Gastrocnemius medialis (tissue), 4 donors: ENCODE data around the gene PARVA. TPM values are rescaled to one million over a fixed set of nuclear protein-coding genes. Genes with fewer than 3 reads are reported as not detected.

Experiments used
- ATAC-seq, 2 donors: fragments of 150-250 bp; one replicate each; pipeline ENCODE4 v1.9.1; 2016
- DNase-seq, 2 donors: peaks; one replicate each; pipeline ENCODE4 v3.0.0-alpha.2; 2019
- H3K27ac ChIP-seq, 4 donors: fragments of 200-600 bp; sonication (generic); 1 replicate in 1 of 4; 2 replicates in 3 of 4; pipeline ENCODE4 v1.5.1; 2016 to 2018; ENCODE audit warnings: mild to moderate bottlenecking in 2 of 4, moderate library complexity in 1 of 4
- H3K27me3 ChIP-seq, 3 donors: fragments of 200-600 bp; sonication (generic) in 2 of 3; 1 replicate in 1 of 3; 2 replicates in 2 of 3; pipeline versions ENCODE4 v1.5.1 to v1.6.0; 2016 to 2019; ENCODE audit warnings: mild to moderate bottlenecking in 1 of 3, moderate library complexity in 1 of 3
- H3K36me3 ChIP-seq, 2 donors: fragments of 200-600 bp; sonication (generic) in 1 of 2; one replicate each; pipeline ENCODE4 v1.5.1; 2017 to 2018
- H3K4me1 ChIP-seq, 2 donors: fragments of 200-600 bp; sonication (generic) in 1 of 2; one replicate each; pipeline ENCODE4 v1.5.1; 2016 to 2017; ENCODE audit warnings: mild to moderate bottlenecking in 2 of 2
- H3K4me3 ChIP-seq, 4 donors: fragments of 200-600 bp; sonication (generic) in 3 of 4; 1 replicate in 1 of 4; 2 replicates in 3 of 4; pipeline ENCODE4 v1.5.1; 2016 to 2019; ENCODE audit warnings: mild to moderate bottlenecking in 2 of 4
- H3K9me3 ChIP-seq, 3 donors: fragments of 200-600 bp; sonication (generic) in 2 of 3; 1 replicate in 1 of 3; 2 replicates in 2 of 3; pipeline ENCODE4 v1.5.1; 2016 to 2019
- POLR2A ChIP-seq, 2 donors: fragments of 450-650 bp; IDR thresholded peaks; one replicate each; pipeline ENCODE4 v1.6.1; 2017; ENCODE audit warnings: antibody characterized with exemption in 2 of 2, mild to moderate bottlenecking in 2 of 2, moderate library complexity in 2 of 2
- in situ Hi-C, 4 donors: fragments of 200-750 bp; cut with MboI; loops; one replicate each; pipeline versions ENCODE4 v1.15.0 to v1.8.0; 2017; ENCODE audit warnings: low sequenced_read_pairs in 4 of 4
- intact Hi-C: fragments of 100-400 bp; cut with DNase I; formaldehyde crosslinking; loops from one replicate; pipeline ENCODE4 v1.15.1; 2023; ENCODE audit warnings: low total_unique reads
- total RNA-seq, 4 donors: library from RNA; depleted of rRNA; stranded (reverse); fragments of >200 nt; gene quantifications; one replicate each; pipeline versions ENCODE4 v1.1.0 to v1.2.3, GENCODE V29; 2016
- TF ChIP-seq, protein P1 (sequence below), 5 experiments: fragments of 450-650 bp in 3 of 5; fragments of 200-600 bp in 2 of 5; sonication (generic) in 2 of 5; IDR thresholded peaks in 4 of 5; conservative IDR thresholded peaks in 1 of 5; 1 replicate in 4 of 5; 2 replicates in 1 of 5; pipeline ENCODE4 v1.5.1; 2016 to 2019; ENCODE audit warnings: antibody characterized with exemption in 5 of 5, mild to moderate bottlenecking in 3 of 5, moderate library complexity in 3 of 5

PARVA gene
- total RNA-seq, 4 donors from 2014 or later: 4.4 to 9.7 (median 8.4) TPM

DNA sequence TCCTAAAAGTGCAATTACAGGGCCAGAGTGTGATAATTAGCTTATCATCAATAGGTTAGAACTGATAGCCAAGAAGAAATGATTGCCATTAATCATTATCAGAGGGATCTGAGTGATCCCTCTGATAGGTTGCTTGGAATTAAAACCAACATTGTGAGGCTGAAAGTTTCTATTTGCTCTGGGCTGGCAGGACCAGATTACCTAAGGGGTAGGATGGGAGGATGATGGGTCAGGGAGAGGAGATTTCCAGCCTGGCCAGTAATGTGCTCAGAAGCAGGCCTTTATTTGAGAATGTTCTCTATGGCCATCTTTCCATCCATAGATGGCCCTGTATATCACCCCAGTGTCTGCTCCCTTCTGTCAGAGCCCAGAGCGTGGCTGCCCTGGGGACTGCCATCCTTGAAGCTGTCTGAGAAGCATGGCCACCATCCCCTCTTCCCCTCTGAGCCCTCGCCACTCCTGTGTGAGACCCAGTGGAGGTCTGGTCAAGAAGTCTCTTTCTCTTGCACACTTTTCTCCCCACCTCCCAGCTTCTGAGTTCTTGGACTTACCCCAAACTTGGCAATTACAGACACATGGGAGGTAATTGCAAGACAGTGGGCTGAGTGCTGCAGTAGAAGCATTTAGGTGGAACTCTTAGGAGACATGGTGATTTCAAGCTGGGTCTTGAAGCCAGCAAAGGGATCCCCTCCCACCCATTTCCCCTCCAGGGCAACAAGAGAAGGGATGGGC lies 11.7 kb downstream of the PARVA start:
- intact Hi-C loops (no loop called here), in situ Hi-C loops (no loop called here)
- no peak overlapping the region for H3K27ac ChIP-seq
- no peaks in the 10 kb centered on the region for H3K9me3 ChIP-seq
- H3K4me1 ChIP-seq: peaks cover 4 to 12% of the 10 kb centered on the region in 2 donors
- no peaks in the 10 kb centered on the region for H3K36me3 ChIP-seq
- no peak overlapping the region for H3K4me3 ChIP-seq
- DNase-seq: no peak
- TF ChIP-seq, protein P1, sequence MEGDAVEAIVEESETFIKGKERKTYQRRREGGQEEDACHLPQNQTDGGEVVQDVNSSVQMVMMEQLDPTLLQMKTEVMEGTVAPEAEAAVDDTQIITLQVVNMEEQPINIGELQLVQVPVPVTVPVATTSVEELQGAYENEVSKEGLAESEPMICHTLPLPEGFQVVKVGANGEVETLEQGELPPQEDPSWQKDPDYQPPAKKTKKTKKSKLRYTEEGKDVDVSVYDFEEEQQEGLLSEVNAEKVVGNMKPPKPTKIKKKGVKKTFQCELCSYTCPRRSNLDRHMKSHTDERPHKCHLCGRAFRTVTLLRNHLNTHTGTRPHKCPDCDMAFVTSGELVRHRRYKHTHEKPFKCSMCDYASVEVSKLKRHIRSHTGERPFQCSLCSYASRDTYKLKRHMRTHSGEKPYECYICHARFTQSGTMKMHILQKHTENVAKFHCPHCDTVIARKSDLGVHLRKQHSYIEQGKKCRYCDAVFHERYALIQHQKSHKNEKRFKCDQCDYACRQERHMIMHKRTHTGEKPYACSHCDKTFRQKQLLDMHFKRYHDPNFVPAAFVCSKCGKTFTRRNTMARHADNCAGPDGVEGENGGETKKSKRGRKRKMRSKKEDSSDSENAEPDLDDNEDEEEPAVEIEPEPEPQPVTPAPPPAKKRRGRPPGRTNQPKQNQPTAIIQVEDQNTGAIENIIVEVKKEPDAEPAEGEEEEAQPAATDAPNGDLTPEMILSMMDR (IDR thresholded peaks at IDR 0.05 in 4 of 5, conservative IDR thresholded peaks at IDR 0.05 in 1 of 5): no peak
- no peak for TF ChIP-seq POLR2A (IDR thresholded peaks at IDR 0.05)
- ATAC-seq: no peak
- H3K27me3 ChIP-seq: no peaks in the 10 kb centered on the region

DNA sequence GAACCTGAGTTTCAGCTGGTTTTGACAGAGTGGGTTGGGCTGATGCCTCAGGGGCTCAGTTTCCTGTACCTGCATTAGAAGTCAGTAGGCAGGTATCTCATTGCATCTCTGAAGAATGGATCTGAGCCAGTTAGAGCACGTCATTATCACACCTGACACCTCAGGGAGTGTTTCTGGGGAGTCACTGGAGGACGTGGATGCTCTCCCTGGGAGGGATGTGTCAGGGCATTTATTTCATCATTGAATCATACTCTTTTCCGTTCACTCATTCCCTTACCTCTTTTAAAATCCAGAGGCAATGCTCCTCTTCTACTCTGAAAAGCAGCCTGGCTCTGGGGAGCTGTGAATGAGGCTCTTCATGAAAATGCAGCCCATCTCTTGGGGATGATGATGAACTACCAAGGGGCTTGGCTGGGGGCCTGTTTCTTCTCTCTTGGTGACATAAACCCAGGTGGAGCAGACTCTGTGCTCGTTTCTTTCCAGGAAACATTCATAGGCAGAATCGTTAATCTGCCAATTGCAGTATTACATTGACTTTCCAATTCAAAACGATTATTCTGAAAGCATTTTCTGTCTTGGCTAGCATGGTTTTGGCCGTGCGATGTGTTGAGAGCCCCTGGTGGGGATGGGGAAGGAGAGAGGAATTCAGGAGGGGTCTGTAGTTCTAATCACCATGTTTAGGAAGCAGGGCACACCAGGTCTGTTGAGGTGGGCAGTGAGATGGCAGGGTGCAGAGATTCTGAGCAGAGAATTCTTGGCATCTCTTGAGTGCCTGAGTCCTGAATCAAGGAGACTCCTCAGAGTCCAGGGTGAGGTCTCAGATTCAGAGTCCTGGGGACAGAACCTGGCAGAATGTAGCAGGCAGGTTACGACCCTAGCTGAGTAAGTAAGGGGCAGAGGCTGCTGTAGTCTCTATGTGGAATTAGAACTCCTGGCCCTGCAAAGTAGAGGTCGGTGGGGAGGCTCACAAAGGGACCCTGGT lies 12.6 kb downstream of the PARVA start:
- peaks cover 4 to 12% of the 10 kb centered on the region in 2 donors for H3K4me1 ChIP-seq
- H3K4me3 ChIP-seq: no peak overlapping the region
- intact Hi-C loops (no loop called here), in situ Hi-C loops (no loop called here)
- ATAC-seq (no peak), DNase-seq (no peak)
- TF ChIP-seq, protein P1 (IDR thresholded peaks at IDR 0.05 in 4 of 5, conservative IDR thresholded peaks at IDR 0.05 in 1 of 5): no peak
- no peak for TF ChIP-seq POLR2A (IDR thresholded peaks at IDR 0.05)
- H3K27me3 ChIP-seq: no peaks in the 10 kb centered on the region
- no peak overlapping the region for H3K27ac ChIP-seq
- no peaks in the 10 kb centered on the region for H3K9me3 ChIP-seq
- no peaks in the 10 kb centered on the region for H3K36me3 ChIP-seq

DNA sequence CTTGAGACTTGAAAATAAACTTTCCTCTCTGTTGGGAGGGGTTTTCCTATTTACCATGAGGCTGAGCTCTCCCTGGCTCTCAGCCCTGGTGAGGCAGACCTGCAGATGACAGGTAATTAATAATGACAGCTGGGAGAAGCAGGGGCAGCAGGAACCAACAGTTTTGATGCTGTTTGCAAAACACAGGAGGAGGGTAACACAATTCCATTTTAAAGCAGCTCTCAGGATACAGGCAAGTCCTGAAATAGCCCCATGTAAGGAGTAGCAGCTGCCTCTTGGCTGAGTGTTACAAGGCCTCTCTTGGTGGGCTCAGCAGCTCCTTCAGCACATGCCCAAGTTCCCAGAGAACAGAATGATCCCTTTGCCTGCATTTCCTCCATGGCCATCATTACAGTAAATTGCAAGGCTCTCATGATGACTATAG lies 13.3 kb downstream of the PARVA start:
- TF ChIP-seq POLR2A (IDR thresholded peaks at IDR 0.05): no peak
- TF ChIP-seq, protein P1 (IDR thresholded peaks at IDR 0.05 in 4 of 5, conservative IDR thresholded peaks at IDR 0.05 in 1 of 5): no peak
- Histone ChIP-seq H3K9me3 (no peaks in the 10 kb centered on the region), H3K4me3 (no peak overlapping the region), H3K4me1 (peaks cover 4 to 12% of the 10 kb centered on the region in 2 donors), H3K27ac (no peak overlapping the region), H3K27me3 (no peaks in the 10 kb centered on the region), H3K36me3 (no peaks in the 10 kb centered on the region)
- intact Hi-C loops: no loop called here
- in situ Hi-C loops: no loop called here
- ATAC-seq (no peak), DNase-seq (no peak)

DNA sequence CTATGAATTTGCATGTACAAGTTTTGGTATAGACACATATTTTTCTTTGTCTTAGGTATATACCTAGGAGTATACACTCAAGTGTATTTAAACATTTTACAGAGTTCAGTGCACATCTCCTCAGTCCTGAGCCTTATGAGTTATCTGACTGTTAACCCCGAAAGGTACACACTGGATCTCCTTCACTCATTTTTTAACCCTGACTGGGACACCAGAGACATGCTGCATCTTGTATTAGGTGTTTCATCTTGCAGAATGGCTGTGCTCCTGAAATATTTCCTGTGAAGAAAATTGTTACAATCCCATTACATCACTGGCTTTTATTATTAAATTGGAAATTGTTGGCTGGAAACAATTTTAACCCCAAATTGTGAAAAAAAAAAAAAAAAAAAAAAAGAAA lies 15.3 kb downstream of the PARVA start:
- Histone ChIP-seq H3K36me3 (no peaks in the 10 kb centered on the region), H3K4me3 (no peak overlapping the region), H3K27me3 (no peaks in the 10 kb centered on the region), H3K9me3 (no peaks in the 10 kb centered on the region), H3K4me1 (peaks cover 4 to 15% of the 10 kb centered on the region in 2 donors), H3K27ac (no peak overlapping the region)
- DNase-seq (no peak), ATAC-seq (no peak)
- no peak for TF ChIP-seq POLR2A (IDR thresholded peaks at IDR 0.05)
- intact Hi-C loops (no loop called here), in situ Hi-C loops (no loop called here)

DNA sequence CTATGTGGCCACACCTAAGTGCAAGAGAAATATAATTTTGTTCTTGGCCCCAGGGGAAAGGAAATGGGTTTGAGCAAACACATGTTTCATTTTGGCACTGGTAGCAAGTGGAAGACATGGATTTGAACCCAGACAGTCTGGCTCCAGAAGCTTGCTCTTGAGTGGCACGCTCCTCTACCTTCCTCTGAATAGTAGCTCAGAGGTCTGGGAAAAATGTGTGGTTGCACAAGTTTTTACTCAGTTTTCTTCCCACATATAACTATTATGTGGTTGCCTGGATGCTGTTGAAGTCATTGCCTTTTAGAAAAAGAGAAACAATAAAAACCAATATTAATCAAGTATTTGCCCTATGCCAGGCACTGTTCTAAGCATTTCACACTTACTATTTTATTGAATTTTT lies 16.3 kb downstream of the PARVA start:
- H3K27ac ChIP-seq: no peak overlapping the region
- peaks cover 4 to 15% of the 10 kb centered on the region in 2 donors for H3K4me1 ChIP-seq
- in situ Hi-C loops: no loop called here

More for the DNA sequence above, 16.3 kb downstream of the PARVA start:
- Histone ChIP-seq H3K36me3 (no peaks in the 10 kb centered on the region), H3K9me3 (no peaks in the 10 kb centered on the region), H3K27me3 (no peaks in the 10 kb centered on the region), H3K4me3 (no peak overlapping the region)
- no peak for DNase-seq
- intact Hi-C loops: no loop called here
- no peak for TF ChIP-seq POLR2A (IDR thresholded peaks at IDR 0.05)
- TF ChIP-seq, protein P1 (IDR thresholded peaks at IDR 0.05 in 4 of 5, conservative IDR thresholded peaks at IDR 0.05 in 1 of 5): no peak
- no peak for ATAC-seq
